ENCODE measurements around the gene MCU.

- no peak for TF ChIP-seq CTCF (IDR thresholded peaks at IDR 0.05)
- TF ChIP-seq POLR2A (IDR thresholded peaks at IDR 0.05) = no peak
- no peak for TF ChIP-seq EP300 (IDR thresholded peaks at IDR 0.05)
These were observed 17.1 kb downstream of the MCU start for GRCh38 chr10:72709041-72709440.

Data from gastroesophageal sphincter (tissue), 3 donors.